ENCODE data around the gene YEATS4.

DNA sequence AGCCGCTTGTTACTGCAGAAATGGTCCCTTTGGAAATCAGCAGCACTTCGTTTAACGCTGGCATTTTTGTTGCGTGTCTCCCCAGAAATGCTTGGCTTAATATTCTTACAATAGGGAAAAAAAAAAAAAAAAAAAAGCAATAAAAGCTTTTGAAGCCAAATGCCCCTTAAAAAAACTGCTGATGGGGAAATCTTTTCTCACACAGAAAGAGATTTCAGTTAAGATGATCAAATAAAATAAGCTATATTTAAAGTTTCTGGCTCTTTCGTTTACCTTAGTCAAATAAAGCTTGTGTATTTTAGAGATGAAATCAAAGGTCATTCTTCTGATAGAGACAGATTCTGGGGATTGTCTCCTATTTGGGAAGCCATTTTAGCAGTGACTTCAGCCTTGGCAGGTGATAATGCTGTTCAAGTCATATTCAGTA, 58.2 kb downstream of the YEATS4 start:
- TF ChIP-seq CTCF (IDR thresholded peaks at IDR 0.05) (no peak), POLR2A (IDR thresholded peaks at IDR 0.05) (no peak)

Data from heart left ventricle (tissue), 13 donors.